Stimulated activated naive CD4-positive, alpha-beta T cell treated with Interleukin-2 at 50 U/mL for 16 hours (primary cell): ENCODE results near the gene ATF6B.
"Not testable (repeated sequence)": the region's sequence is repeated elsewhere in the genome, so short reads cannot be mapped to it uniquely, and the experiment has no call there.

Source experiments
- DNase-seq: peaks from one replicate; lab custom pipeline; 2025; lab: John Stamatoyannopoulos, UW

ATF6B gene

DNA sequence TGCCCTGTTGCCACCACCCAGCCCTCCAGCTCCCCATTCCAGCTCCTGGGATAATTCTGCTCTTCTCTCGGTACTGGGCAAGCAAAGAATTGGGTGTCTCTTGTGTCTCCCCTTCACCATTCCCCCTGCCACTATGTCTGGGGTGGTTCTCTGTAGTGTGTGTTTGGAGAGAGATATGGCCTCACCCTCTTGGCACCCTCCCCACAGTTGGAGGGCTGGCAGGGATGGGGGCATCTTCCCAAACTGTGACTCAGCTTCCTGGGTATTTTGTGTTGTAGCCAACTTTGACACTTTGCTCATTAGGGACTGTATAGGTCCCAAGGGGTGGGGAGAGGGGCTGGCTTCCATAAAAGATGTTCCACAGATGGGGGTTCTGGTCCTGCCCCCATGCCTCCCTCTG, 20.6 kb downstream of the ATF6B start:
- no peak for DNase-seq

DNA sequence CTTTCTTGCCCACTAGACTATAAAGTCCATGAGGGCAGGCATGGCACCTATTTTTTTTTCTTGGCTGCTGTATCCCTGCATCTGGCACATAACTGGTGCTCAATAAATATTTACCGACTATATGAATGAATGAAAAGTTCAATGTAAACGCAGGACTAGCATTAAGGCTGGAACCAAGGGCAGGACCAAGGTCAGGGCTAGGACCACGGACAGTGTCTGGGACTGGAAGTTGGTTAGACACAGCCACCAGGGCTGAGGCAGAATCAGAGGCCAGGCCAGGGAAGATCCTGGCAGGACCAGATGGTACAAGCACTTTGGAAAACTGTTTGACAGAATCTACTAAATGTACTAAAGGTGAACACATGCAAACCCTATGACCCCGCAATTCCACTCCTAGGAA, 22.6 kb downstream of the ATF6B start:
- DNase-seq: no peak

DNA sequence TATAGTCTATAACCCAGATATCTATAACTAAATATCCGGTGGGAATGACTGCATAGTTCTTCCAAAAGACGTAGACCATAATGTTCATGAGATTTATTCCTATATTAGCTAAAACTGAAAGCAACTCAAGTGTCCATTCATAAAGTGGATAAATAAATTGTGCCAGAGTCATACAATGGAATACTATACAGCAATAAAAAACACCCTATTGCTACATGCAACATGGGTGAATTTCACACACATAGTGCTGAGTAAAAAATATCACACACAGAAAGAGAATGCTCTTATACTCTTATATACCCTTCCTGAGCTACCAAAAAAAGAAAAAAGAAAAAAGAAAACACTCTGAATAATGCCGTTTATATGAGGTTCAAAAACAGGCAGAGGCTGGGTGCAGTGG, 25.8 kb downstream of the ATF6B start:
- DNase-seq: no peak

DNA sequence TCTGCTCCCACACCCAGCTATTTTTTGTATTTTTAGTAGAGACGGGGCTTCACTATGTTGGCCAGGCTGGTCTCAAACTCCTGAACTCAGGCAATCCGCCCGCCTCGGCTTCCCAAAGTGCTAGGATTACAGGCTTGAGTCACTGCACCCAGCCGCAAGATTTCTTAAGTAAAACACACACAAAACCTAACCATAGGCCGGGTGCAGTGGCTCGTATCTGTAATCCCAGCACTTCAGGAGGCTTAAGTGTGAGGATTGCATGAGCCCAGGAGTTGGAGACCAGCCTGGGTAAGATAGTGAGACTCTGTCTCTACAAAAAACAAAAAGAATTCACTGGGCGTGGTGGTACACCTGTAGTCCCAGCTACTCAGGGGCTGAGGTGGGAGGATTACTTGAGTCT, 27.8 kb downstream of the ATF6B start:
- DNase-seq: not testable (repeated sequence)

DNA sequence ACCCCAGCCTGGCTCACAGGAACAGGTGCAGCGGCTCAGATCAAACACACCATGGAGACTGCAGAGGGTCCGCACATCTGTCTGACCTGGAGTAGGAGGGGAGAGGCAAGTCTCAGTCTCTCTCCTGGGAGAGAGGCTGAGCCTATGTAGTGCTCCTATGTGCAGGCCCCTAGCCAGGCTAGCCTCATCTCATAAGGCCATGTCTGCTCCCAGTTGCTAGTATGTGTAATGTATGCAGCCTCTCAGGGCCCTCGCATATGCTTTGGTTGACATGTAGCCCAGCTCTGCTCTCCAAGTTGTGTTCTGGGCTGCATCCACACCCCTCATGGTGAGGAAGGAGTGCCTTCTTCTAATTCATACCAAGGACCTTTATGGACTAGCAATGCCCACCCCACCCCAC, 30.7 kb downstream of the ATF6B start:
- no peak for DNase-seq

DNA sequence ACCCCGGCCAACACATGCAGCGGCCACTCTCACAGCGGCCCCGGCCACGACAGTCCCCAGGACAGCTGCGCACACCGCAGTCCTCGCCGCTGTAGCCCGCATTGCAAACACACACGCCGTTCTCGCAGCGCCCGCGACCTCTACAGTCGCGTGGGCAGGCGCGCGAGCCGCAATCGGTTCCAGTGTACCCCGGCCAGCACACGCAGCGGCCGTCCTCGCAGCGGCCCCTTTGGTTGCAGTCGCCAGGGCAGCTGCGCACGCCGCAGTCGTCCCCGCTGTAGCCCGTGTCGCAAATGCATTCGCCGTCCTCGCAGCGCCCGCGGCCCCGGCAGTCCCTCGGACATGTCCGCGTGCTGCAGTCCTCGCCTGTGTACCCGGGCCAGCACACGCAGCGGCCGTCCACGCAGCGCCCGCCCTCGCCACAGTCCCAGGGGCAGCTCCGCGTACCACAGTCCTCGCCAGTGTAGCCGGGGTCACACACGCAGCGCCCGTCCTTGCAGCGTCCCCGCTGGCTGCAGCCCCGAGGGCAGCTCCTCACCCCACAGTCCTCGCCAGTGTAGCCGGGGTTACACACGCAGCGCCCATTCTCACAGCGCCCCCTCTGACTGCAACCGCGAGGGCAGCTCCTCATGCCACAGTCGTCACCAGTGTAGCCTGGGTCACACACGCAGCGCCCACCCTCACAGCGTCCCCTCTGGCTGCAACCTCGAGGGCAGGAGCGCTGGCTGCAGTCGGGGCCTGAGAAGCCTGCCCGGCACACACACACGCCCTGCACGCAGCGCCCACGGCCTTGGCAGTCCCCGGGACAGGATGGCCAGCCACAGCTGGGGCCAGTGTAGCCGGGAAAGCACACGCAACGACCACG, 31.4 kb downstream of the ATF6B start:
- DNase-seq: no peak

DNA sequence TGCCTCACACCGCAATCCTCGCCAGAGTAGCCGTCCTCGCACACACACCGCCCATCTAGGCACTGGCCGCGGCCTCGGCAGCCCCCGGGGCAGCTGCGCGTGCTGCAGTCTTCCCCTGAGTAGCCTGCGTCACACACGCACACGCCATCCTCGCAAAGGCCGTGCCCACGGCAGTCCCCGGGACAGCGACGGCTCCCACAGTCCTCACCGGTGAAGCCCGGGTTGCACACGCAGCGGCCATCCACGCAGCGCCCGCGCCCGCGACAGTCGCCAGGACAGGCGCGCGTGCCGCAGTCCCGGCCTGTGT, 32.0 kb downstream of the ATF6B start:
- no peak for DNase-seq

DNA sequence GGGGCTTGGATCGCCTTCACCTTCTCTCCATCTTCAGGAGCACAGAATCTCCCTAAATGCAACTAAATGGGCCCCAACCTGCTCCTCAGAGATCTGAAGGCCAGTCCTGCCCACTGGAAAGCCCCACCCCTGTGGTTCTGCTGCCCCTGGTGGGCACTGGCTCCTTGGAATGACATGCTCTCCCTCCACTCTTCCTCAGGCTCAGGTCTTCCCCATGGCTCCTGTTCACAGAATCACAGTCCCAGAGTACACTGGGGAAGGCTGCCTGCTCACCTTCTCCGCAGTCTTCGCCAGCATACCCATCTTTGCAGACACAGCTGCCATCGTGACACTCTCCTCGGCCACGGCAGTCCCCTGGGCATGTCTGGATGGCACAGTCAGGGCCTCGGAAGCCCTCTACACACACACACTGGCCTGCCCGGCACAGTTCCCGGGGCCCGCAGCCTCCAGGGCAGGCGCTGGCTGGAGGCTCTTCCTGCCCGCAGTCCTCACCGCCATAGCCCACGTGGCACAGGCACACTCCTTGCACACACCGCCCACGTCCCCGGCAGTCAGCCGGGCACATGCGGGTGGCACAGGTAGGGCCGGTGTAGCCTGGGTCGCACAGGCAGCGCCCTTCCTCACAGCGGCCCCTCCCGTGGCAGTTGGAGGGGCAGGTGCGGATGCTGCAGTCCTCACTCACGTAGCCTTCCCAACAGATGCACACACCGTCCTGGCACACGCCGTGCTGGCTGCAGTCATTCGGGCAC, 32.5 kb downstream of the ATF6B start:
- DNase-seq: no peak

DNA sequence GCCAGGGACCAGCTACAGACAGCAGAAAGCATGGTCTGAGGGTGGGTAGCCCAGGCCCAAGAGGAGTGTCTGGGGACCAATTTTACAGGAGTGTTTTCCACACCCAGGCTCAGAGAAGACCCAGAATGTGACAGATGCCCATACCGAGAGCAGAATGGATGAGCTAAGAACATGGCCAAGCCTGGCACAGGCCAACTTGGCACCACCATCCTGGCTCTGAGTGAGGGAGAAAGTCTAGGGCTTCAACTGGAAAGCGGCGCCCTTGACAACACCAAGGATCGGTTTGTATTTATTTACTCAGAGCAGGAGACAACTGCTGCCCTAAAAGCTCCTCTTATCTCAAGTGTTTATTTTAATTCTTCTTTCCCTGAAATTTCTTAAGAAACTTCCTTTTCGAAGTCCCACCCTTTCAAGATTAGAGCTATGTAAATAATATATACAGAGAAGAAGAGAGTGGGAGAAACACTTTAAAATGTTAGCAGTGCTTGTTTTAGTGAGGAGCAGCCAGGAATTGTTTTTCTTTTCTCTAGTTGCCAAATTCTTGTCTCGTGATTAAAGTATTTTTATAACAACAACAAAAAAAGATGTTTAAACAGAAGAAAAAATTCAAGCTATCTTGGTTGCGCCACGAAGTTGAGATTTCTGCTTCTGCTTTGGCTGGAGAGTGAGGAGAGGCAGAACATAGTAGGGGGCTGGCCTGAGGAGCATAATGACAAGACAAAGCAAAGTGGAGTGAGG, 35.1 kb downstream of the ATF6B start:
- no peak for DNase-seq

DNA sequence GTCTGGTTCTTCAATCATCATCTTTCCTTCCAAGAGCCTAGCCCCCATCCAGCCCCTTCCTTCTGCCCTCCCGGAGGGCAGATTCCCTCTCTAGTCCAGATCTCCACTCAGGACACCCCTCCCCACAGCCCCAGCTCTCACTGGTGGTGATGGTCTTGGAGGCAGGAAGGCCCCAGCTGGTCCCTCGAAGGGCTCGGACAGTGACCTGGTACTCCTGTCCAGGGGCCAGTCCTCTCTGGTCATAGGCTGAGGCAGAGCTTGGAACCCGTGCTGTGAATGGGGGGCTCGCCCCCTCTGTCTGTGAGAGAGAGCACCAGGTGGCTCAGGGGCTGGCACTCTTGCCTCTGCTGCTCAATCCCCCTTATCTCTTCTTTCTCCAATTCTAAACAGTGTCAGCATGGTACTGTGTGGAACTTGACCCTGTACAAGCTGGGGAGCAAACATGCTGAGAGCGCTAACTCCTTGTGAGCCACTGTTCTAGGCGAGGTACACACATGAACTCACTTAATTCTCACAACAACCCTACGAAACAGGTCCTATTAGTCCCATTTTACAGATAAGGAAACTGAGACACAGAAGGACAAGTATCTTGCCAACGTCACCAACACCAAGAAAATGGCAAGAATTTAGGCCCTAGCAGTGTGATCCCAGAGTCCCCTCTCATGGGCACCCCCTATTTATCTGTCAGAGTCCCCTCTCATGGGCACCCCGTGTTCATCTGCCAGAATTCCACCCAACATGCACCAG, 38.8 kb downstream of the ATF6B start:
- DNase-seq: no peak

DNA sequence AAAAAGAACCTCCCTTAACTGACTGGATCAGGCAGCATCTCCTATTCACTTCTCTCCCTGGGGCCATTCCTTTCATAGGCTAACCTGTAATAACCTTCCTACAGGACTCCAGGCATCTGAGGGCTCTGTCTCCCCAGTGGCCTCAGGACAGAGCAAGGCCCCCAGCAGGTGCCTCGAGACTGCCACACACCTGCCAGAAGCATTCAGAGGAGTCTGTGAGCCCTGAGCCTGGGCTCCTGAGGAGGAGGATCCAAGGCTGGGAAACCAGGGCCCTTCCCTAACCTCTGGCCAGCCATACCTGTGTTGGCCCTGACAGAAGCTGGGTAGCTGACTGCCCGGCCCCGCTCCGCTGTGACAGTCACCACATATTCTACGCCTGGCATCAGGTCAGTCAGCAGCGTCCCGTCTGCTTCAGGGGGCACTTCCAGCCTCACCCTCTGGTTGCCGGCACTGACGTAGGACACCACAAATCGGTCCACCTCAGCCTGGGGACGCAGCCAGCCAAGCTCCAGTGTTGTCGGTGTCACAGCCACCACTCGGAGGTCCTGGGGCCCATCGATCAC, 39.5 kb downstream of the ATF6B start:
- no peak for DNase-seq

DNA sequence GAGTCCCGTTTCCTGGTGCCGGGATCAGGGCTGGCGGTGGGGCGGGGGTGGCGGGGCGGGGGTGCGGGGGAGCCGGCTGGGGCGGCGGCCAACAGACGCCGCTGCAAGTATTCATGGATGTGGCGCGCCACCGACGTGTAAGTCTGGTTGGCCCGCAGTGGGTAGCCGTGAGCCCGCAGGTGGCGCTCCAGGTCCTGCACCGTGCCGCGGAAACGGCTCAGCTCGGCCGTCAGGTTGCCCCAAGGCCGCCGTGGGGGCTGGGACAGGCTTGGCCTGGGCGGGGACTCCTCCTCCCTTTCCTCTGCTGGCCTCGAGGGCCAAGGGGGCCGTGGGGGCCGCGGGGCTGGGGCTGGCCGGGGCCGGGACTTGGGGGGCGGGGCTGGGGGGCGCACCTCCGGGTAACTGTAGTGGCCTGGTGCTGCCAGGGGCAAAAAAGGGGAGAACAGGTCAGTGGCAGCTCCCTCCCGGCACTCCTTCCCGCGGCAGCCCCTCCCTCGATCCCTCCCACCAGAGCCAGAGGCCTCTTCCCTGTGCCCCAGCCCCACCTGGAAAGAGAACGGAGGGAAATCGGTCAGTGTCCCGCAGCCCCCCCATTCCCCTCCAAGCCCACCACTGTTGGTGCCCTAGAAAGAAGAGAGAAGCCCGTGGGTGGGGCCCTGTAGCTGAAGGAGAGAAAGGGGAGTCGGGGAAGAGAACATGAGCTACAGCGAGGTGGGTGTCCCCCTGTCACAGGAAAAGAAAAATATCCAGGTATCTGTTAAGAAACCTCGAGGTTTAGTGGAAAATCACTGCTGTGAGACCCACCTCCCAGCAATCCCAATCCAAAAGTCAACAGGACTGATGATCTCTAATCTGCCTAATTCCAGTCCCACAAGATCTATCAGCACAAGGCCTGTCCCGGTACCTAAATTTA, 40.2 kb downstream of the ATF6B start:
- DNase-seq: peak; percentile 45

DNA sequence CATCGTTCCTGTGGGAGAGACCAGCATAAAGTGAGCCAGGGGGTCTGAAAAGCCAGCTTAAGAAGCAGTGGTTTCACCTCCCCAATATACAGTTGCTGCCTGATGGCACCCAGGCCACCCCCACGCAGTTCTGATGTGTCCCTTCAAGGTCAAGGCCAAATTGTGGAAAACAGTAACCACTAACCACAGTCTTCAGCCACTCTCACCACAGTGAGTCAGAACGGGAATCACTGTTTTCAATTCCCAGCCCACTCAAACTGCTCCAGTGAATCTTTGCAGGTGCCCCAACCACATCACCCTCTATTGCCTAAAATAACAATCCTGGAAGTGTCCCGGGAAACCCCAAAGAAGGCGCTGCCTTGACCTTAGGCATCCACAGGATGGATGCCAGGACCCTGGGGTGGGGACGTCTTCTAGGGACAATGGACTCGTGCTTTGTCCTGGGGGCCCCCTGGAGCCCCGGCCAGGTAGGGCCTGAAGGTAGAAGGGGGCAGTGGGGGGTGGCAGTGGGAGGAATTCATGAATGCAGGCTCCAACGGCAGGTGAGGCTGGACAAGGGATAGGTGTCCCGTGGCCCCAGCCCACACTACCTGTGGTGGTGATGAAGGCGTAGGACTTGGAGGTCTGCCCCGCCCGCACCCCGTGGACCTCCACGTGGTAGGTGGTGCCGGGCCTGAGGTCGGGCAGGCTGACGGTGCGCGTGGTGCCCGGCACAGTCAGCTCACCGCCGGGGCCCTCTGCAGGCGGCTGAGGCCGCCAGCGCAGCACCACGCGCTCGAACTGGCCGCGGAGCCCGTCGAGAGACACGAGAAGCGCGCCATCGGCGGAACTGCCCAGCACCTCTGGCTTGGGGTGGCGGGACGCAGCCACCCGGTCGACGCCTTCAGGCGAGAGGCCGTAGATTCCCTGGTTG, 41.1 kb downstream of the ATF6B start:
- DNase-seq: no peak

DNA sequence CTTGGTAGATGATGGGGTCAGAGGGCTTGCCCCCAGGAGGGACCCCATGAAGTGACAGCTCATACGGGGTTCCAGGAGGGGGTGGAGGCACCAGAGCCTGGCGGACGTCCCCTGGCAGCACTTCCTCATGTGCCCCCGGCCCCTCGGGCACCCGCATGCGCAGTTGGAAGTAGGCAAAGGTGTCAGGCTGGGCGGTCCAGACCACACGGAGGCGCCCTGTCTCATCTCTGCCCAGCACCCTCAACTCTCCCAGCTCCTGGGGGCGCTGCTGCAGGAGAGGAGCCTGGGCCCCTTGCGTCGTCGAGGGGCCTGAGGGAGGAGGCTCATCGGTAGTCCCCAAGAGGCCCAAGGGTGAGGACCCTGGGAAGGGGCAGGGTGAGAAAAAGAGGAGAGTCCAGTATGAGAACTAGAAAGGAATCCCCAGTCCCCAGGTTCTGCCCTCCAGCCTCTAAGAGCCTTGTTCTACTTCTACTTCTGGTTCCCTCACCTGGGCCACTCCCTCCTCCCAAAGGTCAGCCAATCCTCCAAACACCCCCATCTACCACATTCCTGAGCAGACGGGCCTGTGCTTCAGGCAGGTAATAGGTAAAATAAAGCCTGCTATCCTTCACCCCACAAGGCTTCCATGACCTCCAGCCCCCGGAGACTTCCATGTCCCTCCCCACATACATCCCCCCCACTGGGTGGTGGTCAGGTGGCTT, 42.1 kb downstream of the ATF6B start:
- no peak for DNase-seq

DNA sequence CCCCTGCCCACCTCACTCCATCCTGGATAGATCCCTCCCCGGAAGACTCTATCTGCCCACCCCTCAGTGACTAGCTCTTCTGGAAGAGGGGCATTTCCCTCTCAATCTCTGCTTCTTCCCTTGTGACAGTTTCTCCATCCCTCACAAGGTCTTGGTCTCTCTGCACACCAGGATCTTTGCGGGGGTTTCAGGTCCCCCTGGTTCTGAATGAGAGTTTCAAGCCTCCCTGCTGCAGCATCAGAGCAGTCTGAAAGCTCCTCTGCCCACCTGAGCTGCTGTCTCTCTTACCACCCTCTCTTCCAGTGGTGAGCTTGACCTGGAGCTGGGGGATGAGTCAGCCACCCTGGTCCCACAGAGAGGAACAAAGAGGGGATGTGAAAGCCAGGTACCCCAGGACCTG, 43.3 kb downstream of the ATF6B start:
- no peak for DNase-seq

DNA sequence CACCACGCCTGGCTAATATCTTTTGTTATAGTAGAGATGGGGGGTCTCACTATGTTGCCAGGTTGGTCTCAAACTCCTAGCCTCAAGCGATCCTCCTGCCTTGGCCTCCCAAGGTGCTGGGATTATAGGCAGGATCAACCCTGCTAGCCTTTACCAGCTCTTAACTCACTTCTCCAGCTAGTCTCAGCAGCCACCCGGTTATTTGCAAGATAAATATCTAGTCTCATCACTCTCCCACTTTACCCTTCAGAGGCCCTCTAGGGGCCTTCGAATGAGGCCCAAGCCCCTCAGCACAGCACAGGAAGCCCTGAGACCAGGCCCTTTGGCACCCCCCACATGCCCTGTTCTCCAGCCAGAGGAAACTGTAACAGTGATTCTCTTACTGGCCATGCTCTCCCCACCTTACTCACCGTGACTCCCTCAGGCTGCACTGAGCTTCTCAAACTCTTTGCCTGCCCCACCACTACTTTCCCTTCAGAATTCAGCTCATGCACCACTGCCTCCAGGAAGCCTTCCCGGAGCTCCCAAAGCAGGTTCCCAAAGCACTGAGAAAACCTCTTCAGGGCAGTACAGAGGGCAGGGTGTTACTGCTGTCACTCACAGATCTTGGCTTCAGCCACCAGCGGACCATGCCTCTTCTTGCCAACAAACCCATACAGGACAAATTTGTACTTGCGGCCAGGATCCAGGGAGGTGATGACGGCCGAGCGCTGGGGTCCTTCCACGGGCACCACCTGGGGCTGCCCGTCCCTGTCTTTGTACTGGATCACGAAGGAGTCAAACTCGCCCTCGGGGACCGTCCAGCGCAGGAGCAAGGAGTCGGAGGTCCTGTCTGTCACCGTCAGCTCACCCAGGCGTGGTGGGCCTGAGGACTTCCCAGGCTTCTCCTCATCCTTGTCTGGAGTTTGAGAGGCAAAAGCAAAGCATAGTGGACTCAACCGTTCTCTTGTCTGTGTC, 44.0 kb downstream of the ATF6B start:
- no peak for DNase-seq

DNA sequence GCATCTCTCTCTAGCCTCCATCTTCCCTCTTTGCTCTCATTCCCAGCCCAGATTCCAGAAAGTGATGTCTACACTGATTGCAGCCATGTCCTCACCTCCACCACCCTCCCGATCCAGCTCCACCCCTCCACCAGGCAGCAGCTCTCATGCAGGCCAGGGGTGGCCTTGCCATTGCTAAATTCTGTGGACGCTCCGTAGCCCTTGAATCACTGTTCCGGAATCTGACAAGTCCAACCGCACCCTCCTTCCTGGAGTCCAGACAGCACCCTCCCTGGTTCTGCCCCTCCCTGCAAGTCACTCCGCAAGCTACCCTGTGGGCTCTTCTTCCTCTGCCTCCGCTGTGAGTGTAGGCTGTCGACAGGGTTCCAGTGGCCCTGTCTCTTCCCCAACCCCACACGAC, 45.1 kb downstream of the ATF6B start:
- DNase-seq: no peak

DNA sequence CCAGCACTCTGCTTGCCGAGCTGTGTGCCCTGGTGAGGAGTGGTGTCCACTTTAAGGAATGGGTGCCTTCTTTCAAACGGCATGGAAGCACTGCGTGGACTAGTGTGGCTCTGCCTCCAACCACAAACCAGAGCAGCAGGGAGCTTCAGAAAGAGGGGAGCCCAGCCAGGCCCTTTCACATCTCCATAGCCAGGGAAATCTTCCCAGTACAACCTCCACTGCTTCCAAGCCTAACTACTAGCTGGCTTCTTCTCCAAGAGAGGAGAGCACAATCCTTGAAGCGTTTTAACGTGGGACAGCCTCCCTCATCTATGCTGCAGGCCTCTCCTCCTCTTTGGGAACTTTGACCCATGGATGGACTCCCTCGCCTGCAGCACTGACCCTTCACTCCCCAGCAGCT, 45.6 kb downstream of the ATF6B start:
- no peak for DNase-seq
